Natural killer cell (primary cell): ENCODE measurements around the gene CD58. TPM values are rescaled to one million over a fixed set of nuclear protein-coding genes. Genes with fewer than 3 reads are reported as not detected.
"Not testable (repeated sequence)": the region's sequence is repeated elsewhere in the genome, so short reads cannot be mapped to it uniquely, and the experiment has no call there.

Source experiments
- ATAC-seq, 3 donors: fragments of 150-1000 bp in 2 of 3; fragments of 200-7000 bp in 1 of 3; cut with Tn5 transposase; 1 replicate in 1 of 3; 2 replicates in 2 of 3; pipeline ENCODE4 v1.10.0; 2021; ENCODE audit warnings: mild to moderate bottlenecking in 2 of 3, moderate library complexity in 2 of 3
- DNase-seq, 2 donors: peaks; one replicate each; pipeline versions ENCODE4 v3.0.0 to v3.0.0-alpha.2; 2013 to 2021; ENCODE audit warnings: mixed read lengths in 1 of 2
- H3K27ac ChIP-seq: one replicate; pipeline ENCODE4 v1.5.1; 2013; ENCODE audit warnings: mild to moderate bottlenecking, low read length
- H3K27me3 ChIP-seq: one replicate; pipeline ENCODE4 v1.6.1; 2013; ENCODE audit warnings: low read length; ENCODE audit not compliant: control insufficient read depth, insufficient read depth
- H3K36me3 ChIP-seq: one replicate; pipeline ENCODE4 v1.6.1; 2013; ENCODE audit warnings: low read length; ENCODE audit not compliant: control insufficient read depth, insufficient read depth
- H3K4me1 ChIP-seq: one replicate; pipeline ENCODE4 v1.6.1; 2013; ENCODE audit warnings: low read length; ENCODE audit not compliant: control insufficient read depth, insufficient read depth
- H3K4me3 ChIP-seq: one replicate; pipeline ENCODE4 v1.5.1; 2013; ENCODE audit warnings: low read length
- H3K9me3 ChIP-seq: one replicate; pipeline ENCODE4 v1.6.1; 2013; ENCODE audit warnings: low read length; ENCODE audit not compliant: control insufficient read depth, insufficient read depth
- H3K27ac Mint-ChIP-seq, 2 donors: one replicate each; pipeline ENCODE4 v1.8.0; 2022; ENCODE audit warnings: mild to moderate bottlenecking in 2 of 2, mixed read lengths in 2 of 2, moderate library complexity in 1 of 2
- H3K27me3 Mint-ChIP-seq, 2 donors: one replicate each; pipeline ENCODE4 v1.8.0; 2022; ENCODE audit warnings: low read depth in 2 of 2, mixed read lengths in 2 of 2
- H3K36me3 Mint-ChIP-seq: one replicate; pipeline ENCODE4 v1.8.0; 2022; ENCODE audit warnings: mixed read lengths
- H3K4me1 Mint-ChIP-seq, 2 donors: one replicate each; pipeline ENCODE4 v1.8.0; 2022; ENCODE audit warnings: mixed read lengths in 2 of 2
- H3K4me3 Mint-ChIP-seq: one replicate; pipeline ENCODE4 v1.8.0; 2022; ENCODE audit warnings: mild to moderate bottlenecking, moderate library complexity, mixed read lengths
- H3K9me3 Mint-ChIP-seq, 2 donors: one replicate each; pipeline ENCODE4 v1.8.0; 2022; ENCODE audit warnings: mixed read lengths in 2 of 2
- CTCF ChIP-seq: fragments of 200-600 bp; IDR thresholded peaks from one replicate; pipeline ENCODE4 v1.8.0; 2022; ENCODE audit warnings: antibody characterized with exemption
- WGBS: methylation state at CpG from one replicate; pipeline ENCODE4 v1.1.7; 2013; ENCODE audit warnings: missing lambda C conversion rate; ENCODE audit not compliant: insufficient coverage; 5-methylcytosine and 5-hydroxymethylcytosine counted together
- intact Hi-C: fragments of 100-400 bp; cut with micrococcal nuclease; formaldehyde crosslinking; loops from one replicate; pipeline ENCODE4 v1.14.2; 2022
- total RNA-seq, 4 donors: library from RNA; stranded (reverse); fragments of 120-200 nt in 1 of 4; gene quantifications; one replicate each; pipeline versions ENCODE4 v1.2.3 to v1.2.4, GENCODE V29; 2013 to 2022

CD58 gene
- 10 to 100 TPM; 27.4 to 34.0 (median 28.6) TPM for total RNA-seq
- 50.0 TPM for total RNA-seq (2013)

GRCh38 chr1:116570358-116571214 is at the start of gene CD58:
Gene CD58, minus strand, starts transcription at chr1:116571026. Its CDS starts 54 bp downstream, at chr1:116570972.
- Mint-ChIP-seq H3K36me3 (no peaks in the 10 kb centered on the region), H3K4me1 (peaks cover 56 to 60% of the 10 kb centered on the region in 2 donors), H3K27ac (peak within 1 kb of the TSS; percentile 82 to 90), H3K4me3 (peak within 1 kb of the TSS; percentile 86), H3K9me3 (no peaks in the 10 kb centered on the region), H3K27me3 (peaks cover 4 to 11% of the 10 kb centered on the region in 2 donors)
- ATAC-seq (peak; percentile 79 to 92 (median 86)), DNase-seq (peak; percentile 79 to 89)
- no peaks in the 10 kb centered on the region for H3K27me3 ChIP-seq
- H3K4me1 ChIP-seq: peaks cover 28% of the 10 kb centered on the region
- intact Hi-C loops: loop anchor here (1.0 to 5.0 kb wide), 6 partner anchors 53 to 557 kb away; partner anchors contain the start of gene TTF2
- H3K27ac ChIP-seq: peak within 1 kb of the TSS; percentile 82
- peak; percentile 75 for TF ChIP-seq CTCF
- under 1% methylated on average over 90 of the region's 90 CpGs for WGBS
- no peaks in the 10 kb centered on the region for H3K36me3 ChIP-seq
- no peaks in the 10 kb centered on the region for H3K9me3 ChIP-seq
- peak within 1 kb of the TSS; percentile 72 for H3K4me3 ChIP-seq

- intact Hi-C loops: not testable (repeated sequence)
These were observed 49.6 kb upstream of the CD58 start for GRCh38 chr1:116620392-116620791.

GRCh38 chr1:116619106-116619505 is 48.3 kb upstream of the CD58 start:
- H3K9me3 Mint-ChIP-seq, H3K4me3 Mint-ChIP-seq, H3K4me3 ChIP-seq, H3K27ac Mint-ChIP-seq, H3K4me1 Mint-ChIP-seq, H3K9me3 ChIP-seq, intact Hi-C loops, DNase-seq, H3K36me3 Mint-ChIP-seq, H3K27ac ChIP-seq, H3K27me3 ChIP-seq, H3K4me1 ChIP-seq, ATAC-seq, H3K36me3 ChIP-seq: not testable (repeated sequence)
- WGBS: 78% methylated on average over 4 of the region's 4 CpGs
- H3K27me3 Mint-ChIP-seq: peaks cover 10 to 15% of the 10 kb centered on the region in 2 donors

More at GRCh38 chr1:116620392-116620791, 49.6 kb upstream of the CD58 start:
- 88% methylated on average over 1 of the region's 3 CpGs for WGBS
- H3K27me3 ChIP-seq, H3K36me3 ChIP-seq, H3K27ac ChIP-seq, H3K4me1 ChIP-seq, H3K4me3 Mint-ChIP-seq, ATAC-seq, H3K9me3 Mint-ChIP-seq, H3K27me3 Mint-ChIP-seq, H3K36me3 Mint-ChIP-seq, DNase-seq, H3K4me1 Mint-ChIP-seq, H3K4me3 ChIP-seq, H3K9me3 ChIP-seq, H3K27ac Mint-ChIP-seq: not testable (repeated sequence)

- DNase-seq, H3K4me3 ChIP-seq, H3K36me3 ChIP-seq, H3K27ac ChIP-seq, H3K27ac Mint-ChIP-seq, H3K27me3 ChIP-seq, H3K9me3 Mint-ChIP-seq, H3K4me1 Mint-ChIP-seq, intact Hi-C loops, ATAC-seq, H3K36me3 Mint-ChIP-seq, H3K4me1 ChIP-seq, H3K9me3 ChIP-seq, H3K4me3 Mint-ChIP-seq: not testable (repeated sequence)
- H3K27me3 Mint-ChIP-seq: peaks cover 10 to 15% of the 10 kb centered on the region in 2 donors
- 88% methylated on average over 5 of the region's 5 CpGs for WGBS
These were observed 47.0 kb upstream of the CD58 start for GRCh38 chr1:116617808-116618207.

GRCh38 chr1:116613825-116614224 is 43.0 kb upstream of the CD58 start:
- H3K36me3 Mint-ChIP-seq, H3K27ac ChIP-seq, intact Hi-C loops, H3K4me3 ChIP-seq, H3K9me3 ChIP-seq, ATAC-seq, H3K27me3 ChIP-seq, H3K27ac Mint-ChIP-seq, H3K4me1 Mint-ChIP-seq, H3K4me3 Mint-ChIP-seq, H3K36me3 ChIP-seq, H3K9me3 Mint-ChIP-seq, DNase-seq, H3K4me1 ChIP-seq: not testable (repeated sequence)
- peaks cover 11 to 31% of the 10 kb centered on the region in 2 donors for H3K27me3 Mint-ChIP-seq
- 97% methylated on average over 13 of the region's 13 CpGs for WGBS

GRCh38 chr1:116609801-116610371 is 39.1 kb upstream of the CD58 start:
- ATAC-seq, H3K27ac Mint-ChIP-seq, H3K4me1 ChIP-seq, H3K9me3 ChIP-seq, DNase-seq, H3K27me3 ChIP-seq, H3K4me3 Mint-ChIP-seq, H3K27ac ChIP-seq, H3K36me3 ChIP-seq, intact Hi-C loops, H3K36me3 Mint-ChIP-seq, H3K4me3 ChIP-seq, H3K9me3 Mint-ChIP-seq: not testable (repeated sequence)
- Mint-ChIP-seq H3K27me3 (peaks cover 11 to 27% of the 10 kb centered on the region in 2 donors), H3K4me1 (peaks cover 13 to 15% of the 10 kb centered on the region in 2 donors)
- 78% methylated on average over 5 of the region's 6 CpGs for WGBS

- H3K36me3 ChIP-seq, H3K9me3 Mint-ChIP-seq, intact Hi-C loops, H3K27ac ChIP-seq, H3K4me3 ChIP-seq, H3K4me3 Mint-ChIP-seq, H3K27ac Mint-ChIP-seq, DNase-seq, H3K27me3 ChIP-seq, H3K36me3 Mint-ChIP-seq, H3K9me3 ChIP-seq, H3K4me1 ChIP-seq: not testable (repeated sequence)
- H3K27me3 Mint-ChIP-seq: peaks cover 13 to 30% of the 10 kb centered on the region in 2 donors
- ATAC-seq: peak in 2 of 3 donors; percentile 34 to 44
- no CpG with 5 or more reads among the region's 2 CpGs for WGBS
- H3K4me1 Mint-ChIP-seq: peaks cover 13 to 15% of the 10 kb centered on the region in 2 donors
These were observed 38.0 kb upstream of the CD58 start for GRCh38 chr1:116608841-116609240.
